ENCODE results near the gene RAB40C. TPM values are rescaled to one million over a fixed set of nuclear protein-coding genes. Genes with fewer than 3 reads are reported as not detected.

RAB40C gene
- total RNA-seq, 1 experiment from 2014 or later = 19.1 TPM

DNA sequence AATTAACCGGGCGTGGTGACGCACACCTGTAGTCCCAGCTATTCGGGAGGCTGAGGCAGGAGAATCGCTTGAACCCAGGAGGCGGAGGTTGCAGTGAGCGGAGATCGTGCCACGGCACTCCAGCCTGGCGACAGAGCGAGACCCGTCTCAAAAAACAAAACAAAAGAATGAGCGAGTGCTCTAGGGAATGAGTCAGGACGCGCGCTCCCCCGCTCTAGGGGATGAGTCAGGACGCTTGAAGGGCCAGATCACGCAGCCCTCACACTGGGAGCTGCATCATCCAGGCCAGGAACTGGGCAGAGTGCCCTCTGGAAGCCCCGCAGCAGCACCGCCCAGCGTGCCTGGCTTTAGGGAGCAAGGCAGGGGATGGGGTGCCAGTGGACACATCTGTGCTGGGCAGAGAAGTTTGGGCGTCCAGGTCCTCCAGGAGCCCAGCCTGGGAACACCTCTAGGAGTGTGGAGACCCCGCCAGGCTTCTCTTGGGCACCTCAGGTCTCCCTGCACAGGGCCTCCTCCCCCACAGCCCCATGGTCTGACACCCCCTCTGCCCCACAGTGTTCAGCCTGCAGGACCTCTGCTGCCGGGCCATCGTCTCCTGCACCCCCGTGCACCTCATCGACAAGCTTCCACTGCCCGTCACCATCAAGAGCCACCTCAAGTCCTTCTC, 37.1 kb downstream of the RAB40C start:
- TF ChIP-seq CTCF (IDR thresholded peaks at IDR 0.05; ENCODE audit: insufficient read depth in 1 of 2, low read depth in 1 of 2, low read length in 1 of 2, severe bottlenecking in 1 of 2, unreplicated experiment in 1 of 2) = no peak

GRCh38 chr16:627454-628239, 37.8 kb downstream of the RAB40C start:
- peak in 1 of 2 experiments; percentile 40 for DNase-seq
- no peak for TF ChIP-seq CTCF (IDR thresholded peaks at IDR 0.05; ENCODE audit: insufficient read depth in 1 of 2, low read depth in 1 of 2, low read length in 1 of 2, severe bottlenecking in 1 of 2, unreplicated experiment in 1 of 2)
- intact Hi-C loops (cut with micrococcal nuclease; ENCODE audit: unreplicated experiment) = no loop called here
- Histone ChIP-seq H3K36me3 (ENCODE audit: control insufficient read depth, insufficient read depth, low read length) (no peaks in the 10 kb centered on the region), H3K4me3 (ENCODE audit: low read depth, low read length) (no peak overlapping the region), H3K9me3 (no peaks in the 10 kb centered on the region), H3K27me3 (replicated peaks; ENCODE audit: control insufficient read depth, insufficient read depth, low read length) (no peaks in the 10 kb centered on the region), H3K4me1 (no peaks in the 10 kb centered on the region)
- POLR2A ChIA-PET = no interaction called here
- Mint-ChIP-seq H3K4me1 (ENCODE audit: low read depth, unreplicated experiment) (no peaks in the 10 kb centered on the region), H3K27ac (ENCODE audit: unreplicated experiment) (no peak overlapping the region), H3K27me3 (ENCODE audit: insufficient read depth, unreplicated experiment) (no peaks in the 10 kb centered on the region), H3K36me3 (ENCODE audit: insufficient read depth, unreplicated experiment) (peaks cover 23% of the 10 kb centered on the region), H3K4me3 (ENCODE audit: unreplicated experiment) (no peak overlapping the region), H3K9me3 (ENCODE audit: unreplicated experiment) (no peaks in the 10 kb centered on the region)
- CTCF ChIA-PET = no interaction called here
- BruUV-seq (replicated peaks) = no TSS peak

More for the DNA sequence above, 37.1 kb downstream of the RAB40C start:
- POLR2A ChIA-PET = no interaction called here
- DNase-seq = no peak
- H3K27ac Mint-ChIP-seq (ENCODE audit: unreplicated experiment) = no peak overlapping the region
- no peaks in the 10 kb centered on the region for H3K27me3 Mint-ChIP-seq (ENCODE audit: insufficient read depth, unreplicated experiment)
- H3K36me3 Mint-ChIP-seq (ENCODE audit: insufficient read depth, unreplicated experiment) = peaks cover 19% of the 10 kb centered on the region
- Histone ChIP-seq H3K9me3 (no peaks in the 10 kb centered on the region), H3K36me3 (ENCODE audit: control insufficient read depth, insufficient read depth, low read length) (no peaks in the 10 kb centered on the region), H3K27me3 (replicated peaks; ENCODE audit: control insufficient read depth, insufficient read depth, low read length) (no peaks in the 10 kb centered on the region), H3K4me3 (ENCODE audit: low read depth, low read length) (no peak overlapping the region), H3K4me1 (no peaks in the 10 kb centered on the region)
- H3K4me1 Mint-ChIP-seq (ENCODE audit: low read depth, unreplicated experiment) = no peaks in the 10 kb centered on the region
- H3K4me3 Mint-ChIP-seq (ENCODE audit: unreplicated experiment) = no peak overlapping the region
- intact Hi-C loops (cut with micrococcal nuclease; ENCODE audit: unreplicated experiment) = no loop called here
- CTCF ChIA-PET = no interaction called here
- H3K9me3 Mint-ChIP-seq (ENCODE audit: unreplicated experiment) = no peaks in the 10 kb centered on the region
- BruUV-seq (replicated peaks) = no TSS peak

DNA sequence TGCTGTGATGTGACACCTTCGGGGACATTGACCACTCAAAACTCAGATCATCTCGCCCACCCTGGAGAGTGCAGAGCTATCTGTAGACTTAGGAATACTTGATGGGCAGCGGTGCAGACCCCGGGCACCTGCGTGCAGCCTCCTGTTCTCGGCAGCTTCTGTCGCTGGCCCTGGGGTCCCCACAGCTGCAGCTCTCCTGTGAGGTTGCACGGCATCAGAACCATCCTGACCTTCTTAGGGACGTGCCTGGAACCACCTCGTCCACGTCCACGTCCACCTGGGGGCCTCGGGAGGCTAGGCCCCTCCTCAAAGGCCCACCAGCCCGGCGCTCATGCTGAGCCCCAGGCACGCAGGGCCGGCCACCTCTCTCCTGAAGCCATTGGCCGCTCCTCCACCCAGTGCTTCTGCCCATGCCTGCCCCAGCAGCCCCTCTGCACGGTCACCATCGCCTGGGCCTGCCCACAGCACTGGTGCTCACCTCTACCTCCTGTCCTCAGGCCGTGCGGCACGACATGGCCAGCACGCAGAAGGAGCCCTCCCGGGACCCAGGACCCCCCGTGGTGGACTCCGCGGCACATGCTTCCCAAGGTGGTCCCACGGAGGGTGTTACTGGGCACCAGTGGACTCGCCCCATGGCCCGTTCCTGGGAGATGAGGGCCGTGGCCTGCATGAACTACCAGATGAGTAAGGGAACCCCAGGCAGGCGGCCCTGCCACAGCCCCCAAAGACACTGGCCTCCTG, 38.6 kb downstream of the RAB40C start:
- no peak overlapping the region for H3K4me3 Mint-ChIP-seq (ENCODE audit: unreplicated experiment)
- no peak for TF ChIP-seq CTCF (IDR thresholded peaks at IDR 0.05; ENCODE audit: insufficient read depth in 1 of 2, low read depth in 1 of 2, low read length in 1 of 2, severe bottlenecking in 1 of 2, unreplicated experiment in 1 of 2)
- peak overlapping the region; percentile 50 for H3K27ac Mint-ChIP-seq (ENCODE audit: unreplicated experiment)
- CTCF ChIA-PET = no interaction called here
- peaks cover 23% of the 10 kb centered on the region for H3K36me3 Mint-ChIP-seq (ENCODE audit: insufficient read depth, unreplicated experiment)
- H3K27me3 ChIP-seq (replicated peaks; ENCODE audit: control insufficient read depth, insufficient read depth, low read length) = no peaks in the 10 kb centered on the region
- H3K9me3 ChIP-seq = no peaks in the 10 kb centered on the region
- H3K36me3 ChIP-seq (ENCODE audit: control insufficient read depth, insufficient read depth, low read length) = no peaks in the 10 kb centered on the region
- no peak for DNase-seq
- H3K4me1 Mint-ChIP-seq (ENCODE audit: low read depth, unreplicated experiment) = no peaks in the 10 kb centered on the region
- POLR2A ChIA-PET = no interaction called here
- no TSS peak for BruUV-seq (replicated peaks)
- H3K4me1 ChIP-seq = no peaks in the 10 kb centered on the region
- no peaks in the 10 kb centered on the region for H3K27me3 Mint-ChIP-seq (ENCODE audit: insufficient read depth, unreplicated experiment)
- H3K4me3 ChIP-seq (ENCODE audit: low read depth, low read length) = no peak overlapping the region
- intact Hi-C loops (cut with micrococcal nuclease; ENCODE audit: unreplicated experiment) = no loop called here
- no peaks in the 10 kb centered on the region for H3K9me3 Mint-ChIP-seq (ENCODE audit: unreplicated experiment)

Data from Caco-2 (cell line).